Stimulated activated CD4-positive, alpha-beta T cell treated with anti-CD3 and anti-CD28 coated beads, Interleukin-12 subunit alpha, Interleukin-12 subunit beta, amount 100 ng/mL, for 48 hours (primary cell): Measurements from ENCODE around the gene CCZ1B.
"Not testable (repeated sequence)": the region's sequence is repeated elsewhere in the genome, so short reads cannot be mapped to it uniquely, and the experiment has no call there.

Experiments used
- DNase-seq, 3 donors: peaks; one replicate each; pipeline ENCODE4 v3.0.0-alpha.2; 2020; ENCODE audit warnings: low read depth in 2 of 3, low spot score in 1 of 3

Gene CCZ1B

DNA sequence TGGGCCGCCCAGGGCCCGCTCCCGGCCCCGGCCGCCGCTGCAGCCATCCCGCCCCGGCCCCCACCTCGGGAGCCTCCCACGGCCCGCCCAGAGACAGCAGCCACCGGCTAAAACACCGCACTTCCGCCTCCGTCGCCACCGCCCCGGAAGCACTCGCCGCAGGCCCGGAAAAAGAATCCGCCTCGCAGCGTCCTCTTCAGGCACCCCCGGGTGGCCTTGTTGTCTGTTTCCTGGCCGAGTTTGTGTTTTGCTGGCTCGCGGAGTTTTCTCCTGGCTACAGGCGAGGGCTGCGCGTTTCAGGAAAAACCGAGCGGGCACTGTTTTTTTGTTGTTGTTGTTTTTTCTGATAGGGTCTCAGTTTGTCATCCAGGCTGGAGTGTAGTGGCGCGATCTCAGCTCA, at the start of gene CCZ1B:
Gene CCZ1B (minus strand): TSS at position 125 of the 400 bp plus-strand sequence. CDS start 78 bp downstream, at position 47.
- peak; percentile 74 to 88 (median 76) for DNase-seq

DNA sequence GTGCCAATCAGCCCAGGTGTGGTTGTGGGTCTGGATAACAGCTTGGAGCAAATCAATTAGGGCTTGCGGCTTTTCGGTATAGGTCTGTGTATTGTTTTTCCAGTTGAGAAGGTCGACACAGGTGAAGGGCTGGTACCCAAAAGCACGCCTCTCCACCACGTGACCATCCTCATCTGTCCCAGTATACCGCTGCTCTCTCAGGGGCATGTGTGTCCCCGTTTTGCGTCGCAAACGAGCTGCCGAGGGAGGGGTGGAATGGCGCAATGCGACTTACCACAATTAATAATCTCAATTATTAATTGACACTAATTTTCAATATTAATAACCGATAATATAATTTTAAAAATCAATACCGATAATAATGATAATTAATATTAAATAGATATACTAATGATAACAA, 48.9 kb upstream of the CCZ1B start:
- DNase-seq, result not testable (repeated sequence)

DNA sequence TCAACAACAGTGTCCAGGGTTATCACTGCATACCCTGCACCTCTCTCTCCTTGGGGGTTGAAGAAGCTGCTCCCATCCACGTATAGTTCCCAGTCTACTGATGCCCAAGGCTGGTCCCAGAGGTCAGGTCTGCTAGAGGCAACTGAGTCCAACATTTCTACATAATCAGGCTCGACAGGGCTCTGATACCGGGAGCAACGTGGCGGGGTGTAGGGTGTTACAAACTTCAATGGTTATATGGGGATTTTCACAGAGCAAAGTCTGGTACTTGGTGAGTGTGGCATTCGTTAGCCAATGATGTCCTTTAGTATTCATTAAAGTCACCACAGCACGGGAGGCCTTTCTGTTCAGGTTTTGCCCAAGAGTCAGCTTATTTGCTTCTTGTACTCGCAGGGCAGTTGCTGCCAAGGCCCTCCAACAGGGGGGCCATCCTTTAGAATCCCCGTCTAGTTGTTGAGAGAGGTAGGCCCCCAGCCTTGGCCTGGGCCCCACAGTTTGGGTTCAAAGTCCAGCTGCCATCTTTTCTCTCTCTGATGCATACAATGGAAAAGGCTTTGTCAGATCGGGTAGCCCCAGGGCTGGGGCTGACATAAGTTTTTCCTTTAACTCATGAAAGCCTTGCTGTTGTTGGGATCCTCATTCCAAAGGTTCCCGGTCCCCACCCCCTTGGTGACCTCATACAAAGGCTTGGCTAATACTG, 46.3 kb upstream of the CCZ1B start:
- DNase-seq, result not testable (repeated sequence)

- DNase-seq, result not testable (repeated sequence)
Measured at GRCh38 chr7:6871421-6872144, 45.5 kb upstream of the CCZ1B start.

DNA sequence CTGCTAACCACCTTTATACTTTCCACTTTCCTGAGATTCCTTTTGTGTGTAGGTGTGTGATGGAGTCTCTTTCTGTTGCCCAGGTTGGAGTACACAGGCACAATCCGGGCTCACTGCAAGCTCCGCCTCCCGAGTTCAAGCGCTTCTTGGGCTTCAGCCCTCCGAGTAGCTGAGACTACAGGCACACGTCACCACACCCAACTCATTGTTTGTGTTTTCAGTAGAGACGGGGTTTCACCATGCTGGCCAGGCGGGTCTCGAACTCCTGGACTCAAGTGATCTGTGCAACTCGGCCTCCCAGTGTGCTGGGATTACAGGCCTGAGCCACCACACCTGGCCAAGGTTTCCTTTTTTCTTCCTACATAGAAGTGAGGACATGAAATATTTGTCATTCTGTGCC, 38.7 kb upstream of the CCZ1B start:
- not testable (repeated sequence) for DNase-seq

DNA sequence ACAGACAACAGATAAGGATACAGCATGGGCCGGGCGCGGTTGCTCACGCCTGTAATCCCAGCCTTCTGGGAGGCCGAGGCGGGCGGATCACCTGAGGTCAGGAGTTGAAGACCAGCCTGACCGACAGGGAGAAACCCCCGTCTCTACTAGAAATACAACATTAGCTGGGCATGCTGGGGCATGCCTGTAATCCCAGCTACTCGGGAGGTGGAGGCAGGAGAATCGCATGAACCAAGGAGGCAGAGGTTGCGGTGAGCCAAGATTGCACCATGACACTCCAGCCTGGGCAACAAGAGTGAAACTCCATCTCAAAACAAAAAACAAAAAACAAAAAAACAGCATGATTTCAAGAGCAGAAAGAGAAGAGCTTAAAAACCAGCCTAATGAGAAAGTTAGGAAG, 38.1 kb upstream of the CCZ1B start:
- DNase-seq, result not testable (repeated sequence)

DNA sequence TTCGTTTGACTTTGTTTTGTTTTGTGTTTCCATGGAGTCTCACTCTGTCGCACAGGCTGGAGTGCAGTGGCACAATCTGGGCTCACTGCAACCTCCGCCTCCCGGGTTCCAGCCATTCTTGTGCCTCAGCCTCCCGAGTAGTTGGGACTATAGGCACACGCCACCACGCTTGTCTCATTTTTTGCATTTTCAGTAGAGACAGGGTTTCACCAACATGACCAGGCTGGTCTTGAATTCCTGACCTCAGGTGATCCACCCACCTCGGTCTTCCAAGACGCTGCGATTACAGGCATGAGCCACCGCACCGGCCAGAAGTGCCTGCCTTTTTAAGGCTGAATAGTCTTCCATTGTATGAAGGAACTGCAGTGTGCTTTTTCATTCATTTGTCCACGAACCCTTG, 36.8 kb upstream of the CCZ1B start:
- not testable (repeated sequence) for DNase-seq

DNA sequence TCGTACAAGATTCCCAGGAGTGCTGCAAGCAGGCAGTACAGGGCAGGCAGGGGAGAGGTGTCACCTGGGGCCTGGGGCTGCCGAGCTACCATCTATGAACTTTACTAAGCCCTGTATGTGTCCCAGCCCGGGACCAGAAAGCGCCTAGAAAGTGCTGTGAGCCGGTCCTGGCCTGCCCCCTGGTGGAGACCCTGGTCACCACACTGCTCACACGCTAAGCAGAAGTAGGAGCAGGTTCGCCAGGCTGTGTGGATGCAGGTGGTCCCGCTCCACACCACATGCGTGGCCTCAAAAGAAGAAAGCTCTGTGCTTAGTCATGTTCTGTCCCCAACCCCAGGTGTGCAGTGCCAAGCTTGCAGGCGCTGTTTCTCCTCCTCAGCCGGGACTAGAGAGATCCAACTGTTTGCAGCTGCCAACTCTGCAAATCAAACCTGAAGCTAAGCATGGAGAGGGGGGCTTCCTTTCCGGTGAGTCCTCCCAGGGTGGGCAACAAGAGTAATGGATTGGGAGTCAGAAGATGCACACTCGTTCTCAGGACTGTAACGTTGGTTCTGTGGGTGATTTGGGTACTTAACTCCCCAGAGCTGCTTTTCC, 31.7 kb upstream of the CCZ1B start:
- DNase-seq, result peak; percentile 61 to 73 (median 66)

GRCh38 chr7:6855563-6856131, 29.6 kb upstream of the CCZ1B start:
- not testable (repeated sequence) for DNase-seq

DNA sequence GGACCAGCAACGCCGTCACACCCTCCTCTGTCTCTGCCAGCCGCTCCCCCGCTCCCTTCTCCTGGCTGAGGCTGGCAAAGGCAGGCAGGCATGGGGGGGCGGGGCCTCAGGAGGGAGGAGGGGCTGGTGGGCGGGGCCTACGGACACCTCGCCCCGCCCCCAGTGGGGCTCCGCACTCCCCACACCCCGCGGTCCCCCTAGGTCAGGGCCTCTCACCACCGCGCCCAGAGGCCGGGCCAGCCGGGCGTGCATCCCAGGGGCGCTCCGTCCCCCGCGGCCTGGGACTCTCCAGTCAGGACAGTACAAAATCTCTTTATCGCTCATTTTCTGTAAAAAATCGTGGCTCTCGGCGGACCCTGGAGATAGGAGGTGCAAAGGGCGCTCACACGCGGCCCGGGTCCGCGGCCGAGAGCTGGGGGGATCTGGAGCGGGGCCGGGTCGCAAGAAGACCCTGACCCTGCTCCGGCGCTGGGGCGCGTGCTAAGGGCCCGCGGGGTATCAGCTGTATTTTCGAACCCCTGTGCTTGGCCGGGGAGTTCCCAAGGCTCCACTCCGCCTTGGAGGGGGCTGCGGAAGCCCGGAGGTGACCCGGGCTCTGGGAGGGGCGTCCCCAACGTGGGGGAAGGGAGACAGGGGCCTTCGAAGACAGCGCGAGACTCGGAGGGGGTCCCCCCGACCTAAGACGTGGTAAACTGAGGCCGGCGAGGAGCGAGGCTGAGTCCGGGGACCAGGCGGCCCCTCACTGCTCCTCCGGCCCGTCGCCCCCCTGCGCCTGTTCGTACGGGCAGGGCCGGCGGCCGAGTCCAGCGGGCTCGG, 28.9 kb upstream of the CCZ1B start:
- DNase-seq, result not testable (repeated sequence)

GRCh38 chr7:6853681-6854080, 27.6 kb upstream of the CCZ1B start:
- not testable (repeated sequence) for DNase-seq

- DNase-seq, result not testable (repeated sequence)
Measured at GRCh38 chr7:6849127-6849526, 23.1 kb upstream of the CCZ1B start.

GRCh38 chr7:6847751-6848150, 21.7 kb upstream of the CCZ1B start:
- not testable (repeated sequence) for DNase-seq

GRCh38 chr7:6845971-6846449, 19.9 kb upstream of the CCZ1B start:
- DNase-seq, result not testable (repeated sequence)

GRCh38 chr7:6843654-6844053, 17.6 kb upstream of the CCZ1B start:
- DNase-seq, result not testable (repeated sequence)

GRCh38 chr7:6843092-6843491, 17.0 kb upstream of the CCZ1B start:
- not testable (repeated sequence) for DNase-seq

GRCh38 chr7:6842278-6842921, 16.3 kb upstream of the CCZ1B start:
- DNase-seq, result not testable (repeated sequence)

- DNase-seq, result not testable (repeated sequence)
Measured at GRCh38 chr7:6837081-6837480, 11.0 kb upstream of the CCZ1B start.

GRCh38 chr7:6835521-6835920, 9.4 kb upstream of the CCZ1B start:
- DNase-seq, result not testable (repeated sequence)

- no peak for DNase-seq
Measured at GRCh38 chr7:6833636-6834035, 7.6 kb upstream of the CCZ1B start.
